Panc1 (cell line): ENCODE data around the gene FAM83G. TPM values are rescaled to one million over a fixed set of nuclear protein-coding genes. Genes with fewer than 3 reads are reported as not detected.
"Not testable (repeated sequence)": the region's sequence is repeated elsewhere in the genome, so short reads cannot be mapped to it uniquely, and the experiment has no call there.

ENCODE experiments used
- ATAC-seq: fragments of 200-7000 bp; cut with Tn5 transposase; 2 replicates; pipeline ENCODE4 v1.9.1; 2020; ENCODE audit warnings: mild to moderate bottlenecking, moderate library complexity
- BruUV-seq: library from RNA; stranded (reverse); fragments of 400-500 nt; replicated peaks from 2 replicates; lab custom pipeline; 2021; lab: Mats Ljungman, UMichigan
- CTCF ChIA-PET: fragments of 300-600 bp; sonication (Branson Sonifier 250); formaldehyde crosslinking; loops from one replicate; lab custom pipeline; 2022; ENCODE audit warnings: antibody characterized with exemption; lab: Charles Lee
- POLR2A ChIA-PET: fragments of 300-600 bp; sonication (Branson Sonifier 250); formaldehyde crosslinking; loops from one replicate; lab custom pipeline; 2022; ENCODE audit warnings: antibody characterized with exemption; lab: Charles Lee
- DNase-seq: peaks from one replicate; pipeline ENCODE4 v3.0.0-alpha.2; 2010; ENCODE audit warnings: low read depth, low spot score
- H3K27ac ChIP-seq: 2 replicates; pipeline ENCODE4 v1.5.1; 2011; ENCODE audit warnings: mild to moderate bottlenecking, low read length, inconsistent platforms
- H3K27me3 ChIP-seq: fragments of 200-500 bp; sonication (Bioruptor generic); 2 replicates; pipeline ENCODE4 v1.6.0; 2014; ENCODE audit warnings: low read length, inconsistent platforms; ENCODE audit not compliant: control insufficient read depth, insufficient read depth
- H3K36me3 ChIP-seq: fragments of 200-500 bp; sonication (Bioruptor generic); 2 replicates; pipeline ENCODE4 v1.5.1; 2014; ENCODE audit warnings: inconsistent platforms, mild to moderate bottlenecking, low read length, moderate library complexity; ENCODE audit not compliant: control insufficient read depth, insufficient read depth
- H3K4me1 ChIP-seq: 2 replicates; pipeline ENCODE4 v1.5.1; 2011; ENCODE audit warnings: inconsistent platforms, mild to moderate bottlenecking, low read length, moderate library complexity; ENCODE audit not compliant: control insufficient read depth, insufficient read depth
- H3K4me3 ChIP-seq, 2 experiments: 2 replicates each; pipeline ENCODE4 v1.5.1; 2011 to 2012; ENCODE audit warnings: low read depth in 2 of 2, low read length in 2 of 2, mild to moderate bottlenecking in 2 of 2, inconsistent platforms in 1 of 2, moderate library complexity in 1 of 2
- H3K9me3 ChIP-seq: fragments of 200-500 bp; sonication (Bioruptor generic); 2 replicates; pipeline ENCODE4 v1.5.1; 2014; ENCODE audit warnings: low read depth, mild to moderate bottlenecking, inconsistent platforms, low read length, moderate library complexity; ENCODE audit not compliant: control insufficient read depth, insufficient read depth
- CTCF ChIP-seq: fragments of 450-650 bp; IDR thresholded peaks from 2 replicates; pipeline ENCODE4 v1.5.1; 2017; ENCODE audit warnings: mild to moderate bottlenecking
- POLR2AphosphoS5 ChIP-seq: IDR thresholded peaks from 2 replicates; pipeline ENCODE4 v1.6.1; 2012; ENCODE audit warnings: mild to moderate bottlenecking, low read depth, low read length, moderate library complexity
- REST ChIP-seq, 2 experiments: IDR thresholded peaks; 2 replicates each; pipeline ENCODE4 v1.6.1; 2011 to 2012; ENCODE audit warnings: low read depth in 2 of 2, control low read depth in 1 of 2, low read length in 1 of 2, mild to moderate bottlenecking in 1 of 2, moderate library complexity in 1 of 2; ENCODE audit not compliant: insufficient read depth in 1 of 2
- SIN3A ChIP-seq: IDR thresholded peaks from 2 replicates; pipeline ENCODE4 v1.6.1; 2012; ENCODE audit warnings: low read depth, mild to moderate bottlenecking, low read length, moderate library complexity, borderline replicate concordance; ENCODE audit not compliant: insufficient read depth
- TCF7L2 ChIP-seq: IDR thresholded peaks from 2 replicates; pipeline ENCODE4 v1.6.1; 2011; ENCODE audit warnings: mild to moderate bottlenecking, low read depth, low read length, inconsistent platforms
- in situ Hi-C: cut with HindIII; loops from 2 replicates; pipeline ENCODE4 v1.10.0; 2016; ENCODE audit warnings: low sequenced_read_pairs, low pct_unique_long_range_greater_than_20kb
- intact Hi-C: fragments of 100-400 bp; cut with micrococcal nuclease; formaldehyde crosslinking; loops from one replicate; pipeline ENCODE4 v1.10.0; 2022; ENCODE audit not compliant: unreplicated experiment
- total RNA-seq: library from RNA; stranded (reverse); gene quantifications from one replicate; pipeline ENCODE4 v1.2.1, GENCODE V29; 2021; ENCODE audit not compliant: unreplicated experiment

Gene FAM83G
- total RNA-seq, 1 experiment from 2014 or later: 17.3 TPM

- Histone ChIP-seq H3K36me3 (no peaks in the 10 kb centered on the region), H3K9me3 (no peaks in the 10 kb centered on the region), H3K27me3 (no peaks in the 10 kb centered on the region), H3K4me3 (no peak overlapping the region), H3K4me1 (no peaks in the 10 kb centered on the region), H3K27ac (no peak overlapping the region)
- no peak for ATAC-seq
- DNase-seq: no peak
- TF ChIP-seq POLR2AphosphoS5 (no peak), TCF7L2 (no peak), CTCF (no peak), SIN3A (no peak), REST (IDR thresholded peaks at IDR 0.05; ENCODE audit: insufficient read depth in 1 of 2, low read depth in 2 of 2, low read length in 1 of 2) (no peak)
- ChIA-PET CTCF (no interaction called here), POLR2A (no interaction called here)
- intact Hi-C loops: no loop called here
- BruUV-seq: no TSS peak
- in situ Hi-C loops: no loop called here
These were observed 17.1 kb upstream of the FAM83G start for GRCh38 chr17:19021622-19022083.

GRCh38 chr17:19021011-19021621, 16.6 kb upstream of the FAM83G start:
- H3K27me3 ChIP-seq, POLR2A ChIA-PET, ATAC-seq, H3K4me3 ChIP-seq, H3K4me1 ChIP-seq, in situ Hi-C loops, CTCF ChIA-PET, BruUV-seq, intact Hi-C loops, H3K27ac ChIP-seq, H3K9me3 ChIP-seq, DNase-seq, H3K36me3 ChIP-seq: not testable (repeated sequence)

GRCh38 chr17:19020016-19020415, 15.5 kb upstream of the FAM83G start:
- ChIA-PET CTCF (no interaction called here), POLR2A (no interaction called here)
- TF ChIP-seq SIN3A (no peak), CTCF (no peak), TCF7L2 (no peak), REST (IDR thresholded peaks at IDR 0.05; ENCODE audit: insufficient read depth in 1 of 2, low read depth in 2 of 2, low read length in 1 of 2) (no peak), POLR2AphosphoS5 (no peak)
- Histone ChIP-seq H3K4me3 (no peak overlapping the region), H3K9me3 (no peaks in the 10 kb centered on the region), H3K36me3 (no peaks in the 10 kb centered on the region), H3K27ac (no peak overlapping the region), H3K27me3 (no peaks in the 10 kb centered on the region), H3K4me1 (no peaks in the 10 kb centered on the region)
- BruUV-seq: no TSS peak
- DNase-seq: no peak
- in situ Hi-C loops: no loop called here
- ATAC-seq: no peak
- intact Hi-C loops: no loop called here
